IMR-90 (cell line): ENCODE results near the gene ANKMY2. TPM values are rescaled to one million over a fixed set of nuclear protein-coding genes. Genes with fewer than 3 reads are reported as not detected.

Experiments used
- ATAC-seq: fragments of 200-7000 bp; cut with Tn5 transposase; 2 replicates; pipeline ENCODE4 v1.9.1; 2020; ENCODE audit warnings: low read depth, mild to moderate bottlenecking, moderate library complexity
- BruUV-seq: library from RNA; stranded (reverse); fragments of 400-500 nt; replicated peaks from 2 replicates; lab custom pipeline; 2021; lab: Mats Ljungman, UMichigan
- CTCF ChIA-PET: fragments of 300-600 bp; formaldehyde crosslinking; extraction: SDS; loops from one replicate; lab custom pipeline; 2021; ENCODE audit warnings: antibody characterized with exemption; lab: Yijun Ruan, JAX
- POLR2A ChIA-PET: fragments of 300-600 bp; sonication (Branson Sonifier 250); formaldehyde crosslinking; loops from one replicate; lab custom pipeline; 2022; ENCODE audit warnings: antibody characterized with exemption; ENCODE audit not compliant: unreplicated experiment; lab: Charles Lee
- DNase-seq: peaks from one replicate; pipeline ENCODE4 v3.0.0; 2013
- H2AFZ ChIP-seq: replicated peaks from 2 replicates; pipeline ENCODE3; 2013; ENCODE audit warnings: low read length, mild to moderate bottlenecking; ENCODE audit not compliant: poor library complexity
- H2AK5ac ChIP-seq: 2 replicates; pipeline ENCODE4 v1.6.1; 2013; ENCODE audit warnings: low read depth, low read length, inconsistent platforms
- H2AK9ac ChIP-seq: replicated peaks from 2 replicates; pipeline ENCODE3; 2013; ENCODE audit warnings: mild to moderate bottlenecking, low read depth, low read length, moderate library complexity; ENCODE audit not compliant: poor library complexity
- H2BK120ac ChIP-seq: 2 replicates; pipeline ENCODE4 v1.6.1; 2013; ENCODE audit warnings: low read depth, low read length, inconsistent platforms
- H2BK15ac ChIP-seq: 3 replicates; pipeline ENCODE4 v1.6.1; 2013; ENCODE audit warnings: low read depth, low read length, inconsistent platforms
- H2BK20ac ChIP-seq: 2 replicates; pipeline ENCODE4 v1.6.1; 2013; ENCODE audit warnings: low read depth, mild to moderate bottlenecking, inconsistent platforms, low read length, moderate library complexity
- H2BK5ac ChIP-seq: 2 replicates; pipeline ENCODE4 v1.6.1; 2013; ENCODE audit warnings: mild to moderate bottlenecking, low read depth, low read length, inconsistent platforms; ENCODE audit not compliant: poor library complexity, severe bottlenecking
- H3K14ac ChIP-seq: replicated peaks from 2 replicates; pipeline ENCODE4 v1.6.1; 2013; ENCODE audit warnings: low read depth, low read length, inconsistent platforms
- H3K18ac ChIP-seq: 2 replicates; pipeline ENCODE4 v1.6.1; 2013; ENCODE audit warnings: low read depth, low read length, control low read depth
- H3K23ac ChIP-seq: 2 replicates; pipeline ENCODE4 v1.6.1; 2013; ENCODE audit warnings: low read depth, low read length, inconsistent platforms
- H3K27ac ChIP-seq: 2 replicates; pipeline ENCODE4 v1.5.1; 2013; ENCODE audit warnings: mild to moderate bottlenecking, control low read depth, low read length; ENCODE audit not compliant: insufficient read depth
- H3K27me3 ChIP-seq: 2 replicates; pipeline ENCODE4 v1.6.1; 2013; ENCODE audit warnings: low read length; ENCODE audit not compliant: control insufficient read depth, insufficient read depth
- H3K36me3 ChIP-seq: 2 replicates; pipeline ENCODE4 v1.6.1; 2013; ENCODE audit warnings: low read length, mixed read lengths; ENCODE audit not compliant: control insufficient read depth, insufficient read depth
- H3K4ac ChIP-seq: 2 replicates; pipeline ENCODE4 v1.6.1; 2013; ENCODE audit warnings: low read depth, low read length, inconsistent platforms
- H3K4me1 ChIP-seq: 2 replicates; pipeline ENCODE4 v1.6.1; 2013; ENCODE audit warnings: low read length, mixed read lengths; ENCODE audit not compliant: control insufficient read depth, insufficient read depth
- H3K4me2 ChIP-seq: 2 replicates; pipeline ENCODE4 v1.6.1; 2013; ENCODE audit warnings: low read depth, mild to moderate bottlenecking, control low read depth, low read length, moderate library complexity
- H3K4me3 ChIP-seq: 2 replicates; pipeline ENCODE4 v1.5.1; 2013; ENCODE audit warnings: low read depth, mild to moderate bottlenecking, control low read depth, low read length, moderate library complexity; ENCODE audit not compliant: insufficient read depth
- H3K56ac ChIP-seq: 2 replicates; pipeline ENCODE4 v1.6.1; 2013; ENCODE audit warnings: low read length, inconsistent platforms; ENCODE audit not compliant: insufficient read depth; ENCODE audit errors: extremely low read depth
- H3K79me1 ChIP-seq, 2 experiments: 2 replicates each; pipeline ENCODE4 v1.6.1; 2013; ENCODE audit warnings: low read length in 2 of 2, inconsistent platforms in 1 of 2, low read depth in 1 of 2
- H3K9ac ChIP-seq: 2 replicates; pipeline ENCODE4 v1.6.1; 2013; ENCODE audit warnings: low read depth, low read length, control low read depth
- H3K9me1 ChIP-seq: 2 replicates; pipeline ENCODE4 v1.6.1; 2013; ENCODE audit warnings: low read length, inconsistent platforms; ENCODE audit not compliant: insufficient read depth
- H3K9me3 ChIP-seq: 2 replicates; pipeline ENCODE4 v1.6.1; 2013; ENCODE audit warnings: low read length; ENCODE audit not compliant: control insufficient read depth, insufficient read depth
- H4K20me1 ChIP-seq: 2 replicates; pipeline ENCODE4 v1.6.1; 2013; ENCODE audit warnings: low read length, inconsistent platforms; ENCODE audit not compliant: insufficient read depth
- H4K5ac ChIP-seq: 2 replicates; pipeline ENCODE4 v1.6.1; 2013; ENCODE audit warnings: mild to moderate bottlenecking, low read depth, low read length, control low read depth
- H4K8ac ChIP-seq, 2 experiments: 2 replicates each; pipeline ENCODE4 v1.6.1; 2013; ENCODE audit warnings: low read depth in 2 of 2, low read length in 2 of 2, control low read depth in 1 of 2, inconsistent platforms in 1 of 2
- H4K91ac ChIP-seq: 2 replicates; pipeline ENCODE4 v1.6.1; 2013; ENCODE audit warnings: low read depth, low read length, inconsistent platforms; ENCODE audit not compliant: insufficient read depth
- BHLHE40 ChIP-seq: fragments of 150-350 bp; IDR thresholded peaks from 2 replicates; pipeline ENCODE4 v1.6.1; 2016; ENCODE audit warnings: mild to moderate bottlenecking, low read depth, low read length
- CHD1 ChIP-seq: IDR thresholded peaks from 2 replicates; pipeline ENCODE4 v1.6.1; 2012; ENCODE audit warnings: low read depth, low read length, improper control_type of control experiment
- MAFK ChIP-seq: IDR thresholded peaks from 2 replicates; pipeline ENCODE4 v1.6.1; 2012; ENCODE audit warnings: low read depth, low read length, improper control_type of control experiment
- MXI1 ChIP-seq: IDR thresholded peaks from 2 replicates; pipeline ENCODE4 v1.6.1; 2012; ENCODE audit warnings: low read depth, mild to moderate bottlenecking, low read length, moderate library complexity, borderline replicate concordance
- NFE2L2 ChIP-seq: fragments of 150-350 bp; IDR thresholded peaks from 2 replicates; pipeline ENCODE4 v1.6.1; 2016; ENCODE audit warnings: low read depth, mild to moderate bottlenecking, low read length
- SMC3 ChIP-seq: fragments of 150-350 bp; IDR thresholded peaks from 2 replicates; pipeline ENCODE4 v1.6.1; 2016; ENCODE audit warnings: low read depth, mild to moderate bottlenecking, antibody characterized with exemption, low read length, moderate library complexity
- WGBS, 2 experiments: methylation state at CpG; one replicate each; pipeline versions ENCODE4 v1.1.5 to v1.1.7; 2013; ENCODE audit warnings: missing lambda C conversion rate in 2 of 2; ENCODE audit not compliant: insufficient read length in 1 of 2; ENCODE audit errors: extremely low coverage in 2 of 2; 5-methylcytosine and 5-hydroxymethylcytosine counted together
- dilution Hi-C: fragments of 300-500 bp; cut with HindIII; formaldehyde crosslinking; loops from one replicate; pipeline ENCODE4 v1.14.3; 2018; ENCODE audit warnings: low sequenced_read_pairs; ENCODE audit not compliant: unreplicated experiment
- in situ Hi-C: fragments of 300-500 bp; cut with MboI; formaldehyde crosslinking; loops from 3 replicates; pipeline ENCODE4 v1.14.3; 2019; ENCODE audit warnings: low sequenced_read_pairs, inconsistent platforms, mixed read lengths
- intact Hi-C: fragments of 100-400 bp; cut with micrococcal nuclease; formaldehyde crosslinking; loops from 2 replicates; pipeline ENCODE4 v1.10.0; 2022
- polyA plus RNA-seq, 3 experiments: library from polyadenylated mRNA; depleted of rRNA; stranded (reverse); fragments of >200 nt; gene quantifications; 2 replicates each; pipeline ENCODE4 v1.2.3, GENCODE V29; 2012; ENCODE audit warnings: low replicate concordance in 1 of 3
- total RNA-seq: library from RNA; depleted of rRNA; stranded (reverse); fragments of >200 nt; gene quantifications from 2 replicates; pipeline ENCODE4 v1.2.3, GENCODE V29; 2012
- TF ChIP-seq, protein P1 (sequence below): fragments of 150-350 bp; IDR thresholded peaks from 2 replicates; pipeline ENCODE4 v1.6.1; 2017; ENCODE audit warnings: mild to moderate bottlenecking, antibody characterized with exemption, low read length, low read depth

Gene ANKMY2
- total and polyA plus RNA-seq, 2 of the 4 experiments (the other 2 are of a cell fraction) = 19.5 to 41.9 TPM

DNA sequence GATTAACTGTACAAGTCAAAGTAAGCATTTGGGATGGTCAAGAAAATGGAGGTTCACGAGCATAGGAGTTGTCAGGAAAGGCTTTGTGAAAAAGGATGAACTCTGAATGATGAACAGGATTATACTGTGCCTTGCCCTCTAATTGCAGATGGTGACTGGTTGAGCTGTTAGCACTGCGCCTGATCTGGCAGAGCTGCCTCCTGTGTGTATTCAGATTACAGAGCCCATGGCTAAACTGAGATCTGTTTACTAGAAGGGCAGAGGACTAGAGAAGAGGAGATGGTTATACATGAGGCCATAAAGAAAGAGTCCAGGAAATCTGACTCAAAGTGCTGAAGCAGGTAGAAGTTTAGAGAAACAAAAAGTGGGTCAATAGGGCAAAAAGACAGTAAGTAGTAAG is 89.2 kb downstream of the ANKMY2 start:
- H3K9ac ChIP-seq = no peak overlapping the region
- H3K79me1 ChIP-seq = no peaks in the 10 kb centered on the region
- no peak overlapping the region for H4K91ac ChIP-seq
- H3K4me3 ChIP-seq = no peak overlapping the region
- no CpG with 5 or more reads among the region's 2 CpGs for WGBS, 2 experiments
- DNase-seq = no peak
- no TSS peak for BruUV-seq
- no peak overlapping the region for H3K4me2 ChIP-seq
- no peak overlapping the region for H2BK15ac ChIP-seq
- no peaks in the 10 kb centered on the region for H3K4me1 ChIP-seq
- H3K27me3 ChIP-seq = peaks cover 2% of the 10 kb centered on the region; the same call in 1 of the 2 replicates
- H2BK20ac ChIP-seq = no peak overlapping the region
- H2AK9ac ChIP-seq = no peak overlapping the region
- no peak overlapping the region for H2BK5ac ChIP-seq
- in situ Hi-C loops = loop anchor here (25.0 kb wide), 1 partner anchor 1244 kb away; no protein-coding TSS in a partner anchor
- ATAC-seq = no peak
- intact Hi-C loops = loop anchor here (5.0 kb wide), 1 partner anchor 299 kb away; no protein-coding TSS in a partner anchor
- H3K4ac ChIP-seq = no peak overlapping the region
- no peak overlapping the region for H3K14ac ChIP-seq
- no peak overlapping the region for H3K23ac ChIP-seq
- no peaks in the 10 kb centered on the region for H3K9me3 ChIP-seq
- H4K20me1 ChIP-seq = no peaks in the 10 kb centered on the region
- dilution Hi-C loops = no loop called here
- H3K36me3 ChIP-seq = no peaks in the 10 kb centered on the region
- POLR2A ChIA-PET = no interaction called here
- no peaks in the 10 kb centered on the region for H3K9me1 ChIP-seq
- no peak overlapping the region for H3K18ac ChIP-seq
- H3K27ac ChIP-seq = no peak overlapping the region
- H2AK5ac ChIP-seq = no peak overlapping the region
- no peak overlapping the region for H4K8ac ChIP-seq
- H3K56ac ChIP-seq = no peak overlapping the region
- TF ChIP-seq MXI1 (no peak), CHD1 (no peak), SMC3 (no peak), MAFK (no peak), BHLHE40 (no peak), NFE2L2 (no peak)
- TF ChIP-seq, protein P1, sequence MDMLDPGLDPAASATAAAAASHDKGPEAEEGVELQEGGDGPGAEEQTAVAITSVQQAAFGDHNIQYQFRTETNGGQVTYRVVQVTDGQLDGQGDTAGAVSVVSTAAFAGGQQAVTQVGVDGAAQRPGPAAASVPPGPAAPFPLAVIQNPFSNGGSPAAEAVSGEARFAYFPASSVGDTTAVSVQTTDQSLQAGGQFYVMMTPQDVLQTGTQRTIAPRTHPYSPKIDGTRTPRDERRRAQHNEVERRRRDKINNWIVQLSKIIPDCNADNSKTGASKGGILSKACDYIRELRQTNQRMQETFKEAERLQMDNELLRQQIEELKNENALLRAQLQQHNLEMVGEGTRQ = no peak
- no peak overlapping the region for H2AFZ ChIP-seq
- H4K5ac ChIP-seq = no peak overlapping the region
- no peak overlapping the region for H2BK120ac ChIP-seq
- CTCF ChIA-PET = no interaction called here
